Lower leg skin (tissue), 3 donors: ENCODE data around the gene SLC37A1.

Experiments
- POLR2A ChIP-seq, 2 donors: fragments of 450-650 bp; IDR thresholded peaks; one replicate each; pipeline ENCODE4 v1.6.1; 2016 to 2017; ENCODE audit warnings: antibody characterized with exemption in 2 of 2, mild to moderate bottlenecking in 1 of 2, moderate library complexity in 1 of 2
- TF ChIP-seq, protein P1 (sequence below), 3 donors: fragments of 450-650 bp; IDR thresholded peaks; one replicate each; pipeline ENCODE4 v1.5.1; 2016; ENCODE audit warnings: antibody characterized with exemption in 3 of 3, mild to moderate bottlenecking in 3 of 3, moderate library complexity in 2 of 3

DNA sequence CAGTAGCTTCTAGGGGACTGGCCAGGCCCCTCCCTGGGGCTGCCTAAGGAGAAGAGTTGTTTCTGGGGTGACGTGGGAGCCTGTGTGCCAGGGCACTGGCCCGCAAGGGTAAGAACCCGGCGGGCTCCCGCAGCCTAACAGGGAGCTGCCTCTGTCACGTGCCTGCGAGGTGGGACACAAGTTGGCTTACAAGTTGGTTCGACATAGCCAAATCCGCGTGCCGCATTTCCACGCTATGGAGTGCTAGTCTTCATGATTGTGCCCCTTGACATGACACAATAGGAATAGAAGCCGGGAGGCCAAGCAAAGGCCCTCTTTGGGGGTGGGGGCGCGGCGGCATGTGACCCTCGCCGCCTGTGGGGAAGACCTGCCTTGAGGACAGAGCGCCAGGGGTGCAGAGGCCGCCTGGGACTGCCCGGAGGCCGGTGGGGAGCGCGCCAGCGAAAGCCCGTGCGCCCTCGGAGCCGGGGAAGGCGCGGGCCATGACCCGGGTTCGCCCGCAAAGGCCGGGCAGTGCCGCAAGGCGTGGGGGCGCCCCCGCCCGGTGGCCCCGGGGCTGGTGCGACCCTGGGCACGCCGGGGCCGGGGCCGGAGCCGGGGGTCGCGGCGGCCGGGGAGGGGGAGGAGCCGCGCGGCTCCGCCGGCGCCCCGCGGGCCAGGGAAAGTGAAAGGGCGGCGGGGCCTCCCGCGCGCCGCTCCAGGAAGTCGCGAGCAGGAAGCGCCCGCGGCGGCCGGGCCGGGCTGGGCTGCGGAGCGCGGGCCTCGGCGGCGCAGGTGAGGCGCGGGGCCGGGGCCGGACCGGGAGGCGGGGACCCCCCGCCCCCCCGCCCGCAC is at the start of gene SLC37A1:
- TF ChIP-seq, protein P1, sequence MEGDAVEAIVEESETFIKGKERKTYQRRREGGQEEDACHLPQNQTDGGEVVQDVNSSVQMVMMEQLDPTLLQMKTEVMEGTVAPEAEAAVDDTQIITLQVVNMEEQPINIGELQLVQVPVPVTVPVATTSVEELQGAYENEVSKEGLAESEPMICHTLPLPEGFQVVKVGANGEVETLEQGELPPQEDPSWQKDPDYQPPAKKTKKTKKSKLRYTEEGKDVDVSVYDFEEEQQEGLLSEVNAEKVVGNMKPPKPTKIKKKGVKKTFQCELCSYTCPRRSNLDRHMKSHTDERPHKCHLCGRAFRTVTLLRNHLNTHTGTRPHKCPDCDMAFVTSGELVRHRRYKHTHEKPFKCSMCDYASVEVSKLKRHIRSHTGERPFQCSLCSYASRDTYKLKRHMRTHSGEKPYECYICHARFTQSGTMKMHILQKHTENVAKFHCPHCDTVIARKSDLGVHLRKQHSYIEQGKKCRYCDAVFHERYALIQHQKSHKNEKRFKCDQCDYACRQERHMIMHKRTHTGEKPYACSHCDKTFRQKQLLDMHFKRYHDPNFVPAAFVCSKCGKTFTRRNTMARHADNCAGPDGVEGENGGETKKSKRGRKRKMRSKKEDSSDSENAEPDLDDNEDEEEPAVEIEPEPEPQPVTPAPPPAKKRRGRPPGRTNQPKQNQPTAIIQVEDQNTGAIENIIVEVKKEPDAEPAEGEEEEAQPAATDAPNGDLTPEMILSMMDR (IDR thresholded peaks at IDR 0.05), result no peak
- no peak for TF ChIP-seq POLR2A (IDR thresholded peaks at IDR 0.05)
